HCT116 (cell line): ENCODE measurements around the gene ATP10B. TPM values are rescaled to one million over a fixed set of nuclear protein-coding genes. Genes with fewer than 3 reads are reported as not detected.
"Not testable (repeated sequence)": the region's sequence is repeated elsewhere in the genome, so short reads cannot be mapped to it uniquely, and the experiment has no call there.

Experiments
- ATAC-seq: fragments of 200-7000 bp; cut with Tn5 transposase; 2 replicates; pipeline ENCODE4 v1.9.1; 2020; ENCODE audit warnings: mild to moderate bottlenecking, moderate library complexity
- BruUV-seq: library from RNA; stranded (reverse); fragments of 400-500 nt; replicated peaks from 2 replicates; lab custom pipeline; 2021; lab: Mats Ljungman, UMichigan
- CTCF ChIA-PET: fragments of 300-600 bp; sonication (Branson Sonifier 250); formaldehyde crosslinking; loops from one replicate; lab custom pipeline; 2021; ENCODE audit warnings: antibody characterized with exemption; lab: Charles Lee
- POLR2A ChIA-PET: fragments of 300-600, 350-600 bp; sonication (Branson Sonifier 250); formaldehyde crosslinking; loops from one replicate; lab custom pipeline; 2021; ENCODE audit warnings: antibody characterized with exemption; lab: Charles Lee
- RAD21 ChIA-PET, 2 experiments: fragments of 300-600 bp; sonication (Branson Sonifier 250); formaldehyde crosslinking; loops; one replicate each; lab custom pipeline; 2023; ENCODE audit warnings: low total read pairs in 2 of 2; ENCODE audit not compliant: uncharacterized antibody in 2 of 2, unreplicated experiment in 2 of 2, low non-redundant PET in 1 of 2; lab: Charles Lee
- DNase-seq: peaks from one replicate; pipeline ENCODE4 v3.0.0-alpha.2; 2010; ENCODE audit warnings: low read depth, low spot score
- H2AFZ ChIP-seq: fragments of 200-600 bp; shearing (Covaris generic), sonication (generic); 2 replicates; pipeline ENCODE4 v1.6.1; 2017; ENCODE audit warnings: low read depth, mixed run types, mixed read lengths, antibody characterized with exemption, low read length; ENCODE audit not compliant: poor library complexity, severe bottlenecking
- H3K27ac ChIP-seq: 2 replicates; pipeline ENCODE4 v1.5.1; 2012; ENCODE audit warnings: low read depth, low read length
- H3K27me3 ChIP-seq: fragments of 200-600 bp; sonication (generic); 2 replicates; pipeline ENCODE4 v1.6.1; 2016; ENCODE audit warnings: mixed run types, low read length, mixed read lengths; ENCODE audit not compliant: insufficient read depth
- H3K36me3 ChIP-seq, 2 experiments: fragments of 200-500 bp in 1 of 2; fragments of 200-600 bp in 1 of 2; sonication (Bioruptor generic) in 1 of 2; sonication (generic) in 1 of 2; 2 replicates each; pipeline versions ENCODE4 v1.5.1 to v1.6.1; 2014 to 2016; ENCODE audit warnings: low read length in 2 of 2, inconsistent platforms in 1 of 2, mixed read lengths in 1 of 2, mixed run types in 1 of 2; ENCODE audit not compliant: insufficient read depth in 2 of 2, control insufficient read depth in 1 of 2
- H3K4me1 ChIP-seq, 2 experiments: fragments of 200-600 bp in 1 of 2; sonication (generic) in 1 of 2; 2 replicates each; pipeline versions ENCODE4 v1.5.1 to v1.6.1; 2012 to 2017; ENCODE audit warnings: low read length in 2 of 2, inconsistent platforms in 1 of 2, mild to moderate bottlenecking in 1 of 2, mixed read lengths in 1 of 2, mixed run types in 1 of 2, moderate library complexity in 1 of 2; ENCODE audit not compliant: insufficient read depth in 2 of 2, control insufficient read depth in 1 of 2
- H3K4me2 ChIP-seq: fragments of 200-600 bp; sonication (generic); 2 replicates; pipeline ENCODE4 v1.6.1; 2017; ENCODE audit warnings: mixed run types, low read length, mixed read lengths
- H3K4me3 ChIP-seq, 2 experiments: fragments of 200-600 bp in 1 of 2; sonication (generic) in 1 of 2; replicated peaks in 1 of 2; 2 replicates each; pipeline ENCODE4 v1.5.1; 2011 to 2016; ENCODE audit warnings: low read length in 2 of 2, control low read depth in 1 of 2, low read depth in 1 of 2, mild to moderate bottlenecking in 1 of 2, mixed read lengths in 1 of 2, mixed run types in 1 of 2
- H3K79me2 ChIP-seq: fragments of 200-600 bp; sonication (generic); 2 replicates; pipeline ENCODE4 v1.6.1; 2017; ENCODE audit warnings: mild to moderate bottlenecking, mixed run types, low read length, moderate library complexity, mixed read lengths; ENCODE audit not compliant: insufficient read depth
- H3K9ac ChIP-seq: fragments of 200-600 bp; sonication (generic); 2 replicates; pipeline ENCODE4 v1.6.1; 2016; ENCODE audit warnings: low read length, mixed read lengths
- H3K9me2 ChIP-seq: fragments of 200-600 bp; sonication (generic), shearing (Covaris generic); 2 replicates; pipeline ENCODE4 v1.6.1; 2017; ENCODE audit warnings: mixed run types, mild to moderate bottlenecking, moderate library complexity; ENCODE audit not compliant: insufficient read depth
- H3K9me3 ChIP-seq, 2 experiments: fragments of 200-500 bp in 1 of 2; fragments of 200-600 bp in 1 of 2; sonication (Bioruptor generic) in 1 of 2; sonication (generic) in 1 of 2; 2 replicates each; pipeline ENCODE4 v1.6.1; 2014 to 2017; ENCODE audit warnings: low read length in 2 of 2, mixed read lengths in 2 of 2, inconsistent platforms in 1 of 2, low read depth in 1 of 2, mild to moderate bottlenecking in 1 of 2, mixed run types in 1 of 2, moderate library complexity in 1 of 2; ENCODE audit not compliant: control insufficient read depth in 1 of 2, insufficient read depth in 1 of 2
- H4K20me1 ChIP-seq: fragments of 200-600 bp; sonication (generic), shearing (Covaris generic); 2 replicates; pipeline ENCODE4 v1.6.1; 2017; ENCODE audit warnings: mixed run types, mild to moderate bottlenecking, moderate library complexity; ENCODE audit not compliant: insufficient read depth
- ELF1 ChIP-seq: IDR thresholded peaks from 2 replicates; pipeline ENCODE4 v1.6.1; 2012; ENCODE audit warnings: low read depth, borderline replicate concordance
- EZH2phosphoT487 ChIP-seq: fragments of 200-600 bp; IDR thresholded peaks from 2 replicates; pipeline ENCODE4 v1.6.1; 2018; ENCODE audit warnings: antibody characterized with exemption, borderline replicate concordance
- SIN3A ChIP-seq: IDR thresholded peaks from 2 replicates; pipeline ENCODE4 v1.6.1; 2012; ENCODE audit warnings: low read depth
- SP1 ChIP-seq: IDR thresholded peaks from 2 replicates; pipeline ENCODE4 v1.6.1; 2012; ENCODE audit warnings: low read depth
- SRF ChIP-seq: IDR thresholded peaks from 2 replicates; pipeline ENCODE4 v1.6.1; 2012; ENCODE audit warnings: low read depth
- TCF7L2 ChIP-seq: IDR thresholded peaks from 2 replicates; pipeline ENCODE4 v1.7.0; 2011; ENCODE audit warnings: borderline replicate concordance, inconsistent platforms; ENCODE audit not compliant: insufficient read depth, insufficient read length; ENCODE audit errors: extremely low read depth
- ZBTB33 ChIP-seq: IDR thresholded peaks from 2 replicates; pipeline ENCODE4 v1.6.1; 2011; ENCODE audit warnings: mild to moderate bottlenecking, low read length, moderate library complexity; ENCODE audit not compliant: insufficient replicate concordance; ENCODE audit errors: extremely low read depth
- intact Hi-C: fragments of 100-400 bp; cut with micrococcal nuclease; formaldehyde crosslinking; loops from 2 replicates; pipeline ENCODE4 v1.10.0; 2022
- total RNA-seq: library from RNA; stranded (reverse); gene quantifications from one replicate; pipeline ENCODE4 v1.2.1, GENCODE V29; 2021; ENCODE audit not compliant: unreplicated experiment
- TF ChIP-seq, protein P1 (sequence below): IDR thresholded peaks from 2 replicates; pipeline ENCODE4 v1.6.1; 2012
- TF ChIP-seq, protein P2 (sequence below), 3 experiments: fragments of 200-600 bp in 1 of 3; sonication (generic) in 1 of 3; IDR thresholded peaks in 2 of 3; conservative IDR thresholded peaks in 1 of 3; 2 replicates each; pipeline ENCODE4 v1.5.1; 2012 to 2017; ENCODE audit warnings: low read depth in 2 of 3, low read length in 2 of 3, antibody characterized with exemption in 1 of 3, borderline replicate concordance in 1 of 3, control low read depth in 1 of 3, mild to moderate bottlenecking in 1 of 3, mixed read lengths in 1 of 3, mixed run types in 1 of 3, moderate library complexity in 1 of 3; ENCODE audit not compliant: insufficient read depth in 1 of 3

The ATP10B gene
- total RNA-seq, 1 experiment from 2014 or later, result 0.07 TPM

GRCh38 chr5:160899735-160900134 lies 47.7 kb upstream of the ATP10B start:
- POLR2A ChIA-PET, result no interaction called here
- Histone ChIP-seq H3K4me3 (no peak overlapping the region), H3K27me3 (no peaks in the 10 kb centered on the region), H3K9me2 (no peaks in the 10 kb centered on the region), H3K9me3 (no peaks in the 10 kb centered on the region), H3K9ac (no peak overlapping the region), H3K4me2 (no peak overlapping the region), H4K20me1 (no peaks in the 10 kb centered on the region), H3K4me1 (no peaks in the 10 kb centered on the region), H3K79me2 (no peaks in the 10 kb centered on the region), H3K36me3 (no peaks in the 10 kb centered on the region), H3K27ac (no peak overlapping the region), H2AFZ (no peak overlapping the region)
- CTCF ChIA-PET, result no interaction called here
- no TSS peak for BruUV-seq
- no peak for TF ChIP-seq SRF
- no peak for TF ChIP-seq ZBTB33
- TF ChIP-seq EZH2phosphoT487, result no peak
- TF ChIP-seq, protein P1, sequence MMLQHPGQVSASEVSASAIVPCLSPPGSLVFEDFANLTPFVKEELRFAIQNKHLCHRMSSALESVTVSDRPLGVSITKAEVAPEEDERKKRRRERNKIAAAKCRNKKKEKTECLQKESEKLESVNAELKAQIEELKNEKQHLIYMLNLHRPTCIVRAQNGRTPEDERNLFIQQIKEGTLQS, result no peak
- TF ChIP-seq TCF7L2, result no peak
- TF ChIP-seq ELF1, result no peak
- TF ChIP-seq SP1, result no peak
- TF ChIP-seq SIN3A, result no peak
- TF ChIP-seq, protein P2, sequence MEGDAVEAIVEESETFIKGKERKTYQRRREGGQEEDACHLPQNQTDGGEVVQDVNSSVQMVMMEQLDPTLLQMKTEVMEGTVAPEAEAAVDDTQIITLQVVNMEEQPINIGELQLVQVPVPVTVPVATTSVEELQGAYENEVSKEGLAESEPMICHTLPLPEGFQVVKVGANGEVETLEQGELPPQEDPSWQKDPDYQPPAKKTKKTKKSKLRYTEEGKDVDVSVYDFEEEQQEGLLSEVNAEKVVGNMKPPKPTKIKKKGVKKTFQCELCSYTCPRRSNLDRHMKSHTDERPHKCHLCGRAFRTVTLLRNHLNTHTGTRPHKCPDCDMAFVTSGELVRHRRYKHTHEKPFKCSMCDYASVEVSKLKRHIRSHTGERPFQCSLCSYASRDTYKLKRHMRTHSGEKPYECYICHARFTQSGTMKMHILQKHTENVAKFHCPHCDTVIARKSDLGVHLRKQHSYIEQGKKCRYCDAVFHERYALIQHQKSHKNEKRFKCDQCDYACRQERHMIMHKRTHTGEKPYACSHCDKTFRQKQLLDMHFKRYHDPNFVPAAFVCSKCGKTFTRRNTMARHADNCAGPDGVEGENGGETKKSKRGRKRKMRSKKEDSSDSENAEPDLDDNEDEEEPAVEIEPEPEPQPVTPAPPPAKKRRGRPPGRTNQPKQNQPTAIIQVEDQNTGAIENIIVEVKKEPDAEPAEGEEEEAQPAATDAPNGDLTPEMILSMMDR (IDR thresholded peaks at IDR 0.05 in 2 of 3, conservative IDR thresholded peaks at IDR 0.05 in 1 of 3; ENCODE audit: borderline replicate concordance in 1 of 3, insufficient read depth in 1 of 3, low read depth in 2 of 3, low read length in 2 of 3), result no peak
- intact Hi-C loops, result no loop called here
- ATAC-seq (no peak), DNase-seq (no peak)
- RAD21 ChIA-PET, result no interaction called here

DNA sequence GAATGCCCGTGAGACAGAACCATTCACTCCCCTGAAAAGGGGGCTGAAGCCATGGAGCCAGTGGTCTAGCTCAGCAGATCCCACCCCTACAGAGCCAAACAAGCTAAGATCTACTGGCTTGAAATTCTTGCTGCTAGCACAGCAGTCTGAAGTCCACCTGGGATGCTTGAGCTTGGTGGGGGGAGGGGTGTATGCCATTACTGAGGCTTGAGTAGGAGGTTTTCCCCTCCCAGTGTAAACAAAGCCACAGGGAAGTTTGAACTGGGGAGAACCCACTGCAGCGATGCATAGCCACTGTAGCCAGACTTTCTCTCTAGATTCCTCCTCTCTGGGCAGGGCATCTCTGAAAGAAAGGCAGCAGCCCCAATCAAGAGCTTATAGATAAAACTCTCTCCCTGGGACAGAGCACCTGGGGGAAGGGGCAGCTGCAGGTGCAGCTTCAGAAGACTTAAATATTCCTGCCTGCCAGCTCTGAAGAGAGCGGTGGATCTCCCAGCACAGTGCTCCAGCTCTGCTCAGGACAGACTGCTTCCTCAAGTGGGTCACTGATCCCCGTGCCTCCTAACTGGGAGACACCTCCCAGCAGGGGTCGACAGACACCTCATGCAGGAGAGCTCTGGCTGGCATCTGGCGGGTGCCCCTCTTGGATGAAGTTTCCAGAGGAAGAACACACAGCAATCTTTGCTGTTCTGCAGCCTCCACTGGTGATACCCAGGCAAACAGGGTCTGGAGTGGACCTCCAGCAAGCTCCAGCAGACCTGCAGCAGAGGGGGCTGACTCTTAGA lies 41.4 kb upstream of the ATP10B start:
- H3K9me2 ChIP-seq, H3K4me2 ChIP-seq, H3K9me3 ChIP-seq, H3K4me1 ChIP-seq, CTCF ChIA-PET, H3K9ac ChIP-seq, H4K20me1 ChIP-seq, intact Hi-C loops, H3K27me3 ChIP-seq, H3K36me3 ChIP-seq, H2AFZ ChIP-seq, DNase-seq, BruUV-seq, POLR2A ChIA-PET, ATAC-seq, H3K27ac ChIP-seq, RAD21 ChIA-PET, H3K4me3 ChIP-seq, H3K79me2 ChIP-seq: not testable (repeated sequence)
